Stimulated activated naive CD8-positive, alpha-beta T cell treated with anti-CD3 and anti-CD28 coated beads, Interleukin-15, Interleukin-2, amounts not matched to agents 100 ng/mL and 50 ng/mL, for 24 hours (primary cell): ENCODE data around the gene TMEM44.

Experiments
- H3K27ac Mint-ChIP-seq: one replicate; pipeline ENCODE4 v1.8.0; 2021; ENCODE audit warnings: mild to moderate bottlenecking, mixed read lengths
- H3K27me3 Mint-ChIP-seq: one replicate; pipeline ENCODE4 v1.8.0; 2021; ENCODE audit warnings: mixed read lengths
- H3K36me3 Mint-ChIP-seq: one replicate; pipeline ENCODE4 v1.8.0; 2021; ENCODE audit warnings: low read depth, mixed read lengths
- H3K4me1 Mint-ChIP-seq: one replicate; pipeline ENCODE4 v1.8.0; 2021; ENCODE audit warnings: low read depth, mixed read lengths
- H3K4me3 Mint-ChIP-seq: one replicate; pipeline ENCODE4 v1.8.0; 2021; ENCODE audit warnings: mild to moderate bottlenecking, mixed read lengths
- H3K9me3 Mint-ChIP-seq: one replicate; pipeline ENCODE4 v1.8.0; 2021; ENCODE audit warnings: mixed read lengths

The TMEM44 gene

GRCh38 chr3:194661374-194661773 is 28.2 kb upstream of the TMEM44 start:
- Mint-ChIP-seq H3K4me1 (peaks cover 11% of the 10 kb centered on the region), H3K27ac (no peak overlapping the region), H3K27me3 (no peaks in the 10 kb centered on the region), H3K36me3 (peaks cover 73% of the 10 kb centered on the region), H3K4me3 (no peak overlapping the region), H3K9me3 (no peaks in the 10 kb centered on the region)

DNA sequence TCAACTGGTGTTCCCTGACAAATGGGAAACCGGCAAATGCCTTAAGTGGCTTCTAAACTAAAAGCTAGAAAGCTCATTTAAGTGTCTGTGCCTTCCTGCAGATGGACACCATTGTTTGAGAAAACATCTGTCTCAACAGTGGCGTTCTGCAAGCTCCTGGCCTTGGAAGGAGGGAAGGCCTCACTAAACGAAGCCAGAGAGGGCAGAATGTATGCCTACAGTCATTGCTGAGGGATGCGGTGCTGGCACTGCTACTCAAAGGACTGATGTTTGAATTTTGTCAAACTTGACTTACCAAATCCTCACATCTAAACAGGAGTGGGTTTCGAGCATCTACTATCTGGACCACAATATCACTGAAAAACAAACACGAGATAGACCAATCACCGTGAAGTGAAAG is 26.6 kb upstream of the TMEM44 start:
- Mint-ChIP-seq H3K27ac (no peak overlapping the region), H3K4me3 (no peak overlapping the region), H3K36me3 (peaks cover 67% of the 10 kb centered on the region), H3K27me3 (no peaks in the 10 kb centered on the region), H3K4me1 (peaks cover 16% of the 10 kb centered on the region), H3K9me3 (no peaks in the 10 kb centered on the region)

GRCh38 chr3:194658477-194659242 is 25.4 kb upstream of the TMEM44 start:
- H3K27ac Mint-ChIP-seq: no peak overlapping the region
- no peak overlapping the region for H3K4me3 Mint-ChIP-seq

GRCh38 chr3:194657439-194657838 is 24.2 kb upstream of the TMEM44 start:
- Mint-ChIP-seq H3K4me3 (no peak overlapping the region), H3K4me1 (peaks cover 26% of the 10 kb centered on the region), H3K27me3 (no peaks in the 10 kb centered on the region), H3K9me3 (no peaks in the 10 kb centered on the region), H3K36me3 (peaks cover 78% of the 10 kb centered on the region), H3K27ac (no peak overlapping the region)

More at GRCh38 chr3:194658477-194659242, 25.4 kb upstream of the TMEM44 start:
- Mint-ChIP-seq H3K27me3 (no peaks in the 10 kb centered on the region), H3K9me3 (no peaks in the 10 kb centered on the region), H3K4me1 (peaks cover 26% of the 10 kb centered on the region), H3K36me3 (peaks cover 71% of the 10 kb centered on the region)

DNA sequence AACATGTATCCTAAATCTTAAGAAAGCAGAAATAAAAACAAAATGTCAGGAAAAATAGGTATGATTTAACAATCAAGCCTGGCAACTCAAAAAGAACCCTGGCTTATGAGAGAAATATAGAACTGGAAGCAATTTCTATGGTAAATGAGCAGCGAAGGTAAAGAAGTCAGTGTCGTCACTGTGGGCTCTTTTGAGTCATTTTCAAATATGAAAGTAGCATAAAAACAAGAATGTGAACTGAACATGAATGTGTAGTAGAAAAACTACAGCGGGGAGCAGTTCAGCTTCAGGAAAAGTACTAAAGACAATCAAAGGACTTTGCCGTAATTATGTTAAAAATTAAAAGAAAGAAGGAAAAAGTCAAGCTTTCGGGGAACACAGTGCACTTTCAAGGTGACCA is 21.2 kb upstream of the TMEM44 start:
- peak overlapping the region; percentile 29 for H3K27ac Mint-ChIP-seq
- H3K27me3 Mint-ChIP-seq: no peaks in the 10 kb centered on the region
- H3K9me3 Mint-ChIP-seq: no peaks in the 10 kb centered on the region
- peaks cover 16% of the 10 kb centered on the region for H3K4me1 Mint-ChIP-seq
- H3K36me3 Mint-ChIP-seq: peaks cover 80% of the 10 kb centered on the region
- H3K4me3 Mint-ChIP-seq: no peak overlapping the region

GRCh38 chr3:194647747-194648146 is 14.5 kb upstream of the TMEM44 start:
- Mint-ChIP-seq H3K27me3 (no peaks in the 10 kb centered on the region), H3K27ac (no peak overlapping the region), H3K4me1 (no peaks in the 10 kb centered on the region), H3K4me3 (no peak overlapping the region), H3K36me3 (peaks cover 81% of the 10 kb centered on the region), H3K9me3 (no peaks in the 10 kb centered on the region)

- no peaks in the 10 kb centered on the region for H3K27me3 Mint-ChIP-seq
- peaks cover 4% of the 10 kb centered on the region for H3K4me1 Mint-ChIP-seq
- no peak overlapping the region for H3K27ac Mint-ChIP-seq
- H3K36me3 Mint-ChIP-seq: peaks cover 55% of the 10 kb centered on the region
- H3K9me3 Mint-ChIP-seq: no peaks in the 10 kb centered on the region
- no peak overlapping the region for H3K4me3 Mint-ChIP-seq
Measured at GRCh38 chr3:194642769-194643168, 9.6 kb upstream of the TMEM44 start.

GRCh38 chr3:194640829-194641228 is 7.6 kb upstream of the TMEM44 start:
- H3K27ac Mint-ChIP-seq: peak overlapping the region; percentile 8
- H3K36me3 Mint-ChIP-seq: peaks cover 45% of the 10 kb centered on the region
- no peak overlapping the region for H3K4me3 Mint-ChIP-seq
- H3K27me3 Mint-ChIP-seq: no peaks in the 10 kb centered on the region
- H3K4me1 Mint-ChIP-seq: peaks cover 4% of the 10 kb centered on the region
- no peaks in the 10 kb centered on the region for H3K9me3 Mint-ChIP-seq

- H3K9me3 Mint-ChIP-seq: no peaks in the 10 kb centered on the region
- H3K27ac Mint-ChIP-seq: no peak overlapping the region
Measured at GRCh38 chr3:194638991-194639605, 5.9 kb upstream of the TMEM44 start.

DNA sequence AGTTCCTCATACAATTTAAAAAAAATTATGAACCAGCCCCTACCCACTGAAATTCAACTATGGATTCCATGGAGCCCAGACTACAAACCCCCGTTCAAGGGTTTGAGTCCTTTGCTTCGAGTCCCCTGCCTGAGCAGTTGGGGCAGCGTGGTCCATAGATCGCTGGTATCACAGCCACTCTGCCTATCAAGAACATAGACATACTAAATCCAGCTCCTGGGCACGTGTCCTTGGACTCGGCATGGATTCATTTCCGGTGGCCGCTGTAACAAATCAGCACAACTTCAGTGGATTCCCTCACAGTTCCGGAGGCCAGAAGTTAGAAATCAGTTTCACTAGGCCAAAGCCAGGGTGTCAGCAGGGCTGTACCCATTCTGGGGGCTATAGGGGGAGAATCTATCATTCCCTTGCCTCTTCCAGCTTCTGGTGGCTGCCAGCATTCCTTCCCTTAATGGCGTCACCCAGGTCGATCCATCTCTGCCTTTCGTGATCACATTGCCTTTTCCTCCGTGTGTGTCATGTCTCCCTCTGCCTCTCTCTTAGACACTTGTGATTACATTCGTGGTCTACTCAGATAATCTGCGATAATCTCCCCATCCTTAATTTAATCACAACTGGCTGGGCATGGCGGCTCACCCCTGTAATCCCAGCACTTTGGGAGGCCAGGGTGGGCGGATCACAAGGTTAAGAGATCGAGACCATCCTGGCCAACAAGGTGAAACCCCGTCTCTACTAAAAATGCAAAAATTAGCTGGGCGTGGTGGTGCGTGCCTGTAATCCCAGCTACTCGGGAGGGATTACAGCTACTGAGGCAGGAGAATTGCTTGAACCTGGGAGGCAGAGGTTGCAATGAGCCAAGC is 4.6 kb upstream of the TMEM44 start:
- Mint-ChIP-seq H3K36me3 (peaks cover 20% of the 10 kb centered on the region), H3K4me3 (no peak overlapping the region), H3K4me1 (peaks cover 6% of the 10 kb centered on the region), H3K27ac (no peak overlapping the region), H3K27me3 (no peaks in the 10 kb centered on the region), H3K9me3 (no peaks in the 10 kb centered on the region)

More at GRCh38 chr3:194638991-194639605, 5.9 kb upstream of the TMEM44 start:
- H3K36me3 Mint-ChIP-seq: peaks cover 31% of the 10 kb centered on the region
- H3K4me3 Mint-ChIP-seq: no peak overlapping the region
- peaks cover 4% of the 10 kb centered on the region for H3K4me1 Mint-ChIP-seq
- H3K27me3 Mint-ChIP-seq: no peaks in the 10 kb centered on the region

DNA sequence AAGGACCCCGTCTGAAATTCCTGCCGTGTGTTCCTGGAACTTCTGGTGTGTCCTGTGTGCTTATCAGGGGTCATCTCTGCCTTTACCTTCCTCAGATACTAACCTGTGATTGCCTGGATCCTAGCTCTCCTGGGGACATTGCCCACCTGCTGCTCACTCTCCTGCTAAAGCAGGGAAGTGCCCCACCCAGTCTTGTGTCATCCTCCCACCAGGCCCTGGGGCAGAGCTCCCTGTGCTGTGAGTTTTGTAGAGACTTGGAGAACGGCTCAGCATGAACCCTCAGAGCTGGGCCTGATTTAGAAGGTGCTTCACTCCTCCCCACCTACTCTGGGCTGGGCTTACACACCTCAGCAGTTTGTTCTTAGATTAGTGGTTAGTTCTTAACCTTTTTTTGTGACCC is 3.8 kb upstream of the TMEM44 start:
- Mint-ChIP-seq H3K36me3 (peaks cover 16% of the 10 kb centered on the region), H3K4me1 (peaks cover 13% of the 10 kb centered on the region), H3K27me3 (no peaks in the 10 kb centered on the region), H3K9me3 (no peaks in the 10 kb centered on the region), H3K4me3 (no peak overlapping the region), H3K27ac (no peak overlapping the region)

- Mint-ChIP-seq H3K4me3 (peak overlapping the region; percentile 80), H3K27me3 (no peaks in the 10 kb centered on the region), H3K9me3 (no peaks in the 10 kb centered on the region), H3K4me1 (peaks cover 9% of the 10 kb centered on the region), H3K36me3 (no peaks in the 10 kb centered on the region), H3K27ac (no peak overlapping the region)
Measured at GRCh38 chr3:194632809-194633348, 340 bp downstream of the TMEM44 start.

DNA sequence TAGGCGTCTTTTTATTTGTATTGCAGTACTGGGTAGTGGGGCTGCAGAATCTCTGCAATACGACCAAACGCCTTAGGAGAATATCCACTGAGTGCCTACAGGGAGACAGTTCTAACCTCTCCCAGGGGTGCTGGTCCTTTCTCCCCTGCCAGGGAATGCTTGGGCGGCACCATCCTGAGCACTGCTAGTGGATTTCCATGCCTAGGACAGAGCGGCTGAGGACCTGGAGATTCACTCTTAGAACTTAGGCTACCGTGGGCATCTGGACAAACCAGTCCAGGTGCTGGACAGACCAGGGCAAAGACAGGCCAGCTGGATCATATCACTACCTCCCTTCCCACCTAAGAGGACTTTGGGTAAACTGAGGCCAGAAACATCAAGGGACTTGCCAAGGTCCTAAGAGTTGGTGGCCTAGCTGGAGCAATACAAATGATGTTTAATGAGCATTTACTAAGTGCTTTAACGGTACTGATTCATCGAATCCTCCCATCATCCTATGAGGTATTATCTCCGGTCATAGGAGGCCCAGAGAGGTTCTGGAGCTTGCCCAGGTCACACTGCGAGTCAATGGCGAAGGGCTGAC is 902 bp downstream of the TMEM44 start:
- H3K27ac Mint-ChIP-seq: no peak overlapping the region
- H3K36me3 Mint-ChIP-seq: no peaks in the 10 kb centered on the region
- H3K4me3 Mint-ChIP-seq: peak overlapping the region; percentile 80
- H3K4me1 Mint-ChIP-seq: peaks cover 9% of the 10 kb centered on the region
- no peaks in the 10 kb centered on the region for H3K9me3 Mint-ChIP-seq
- H3K27me3 Mint-ChIP-seq: no peaks in the 10 kb centered on the region

GRCh38 chr3:194631696-194632095 is 1.5 kb downstream of the TMEM44 start:
- Mint-ChIP-seq H3K9me3 (no peaks in the 10 kb centered on the region), H3K36me3 (no peaks in the 10 kb centered on the region), H3K4me1 (peaks cover 9% of the 10 kb centered on the region), H3K4me3 (no peak overlapping the region), H3K27me3 (no peaks in the 10 kb centered on the region), H3K27ac (no peak overlapping the region)
